Right lobe of liver (tissue), 4 donors: ENCODE results near the gene CCDC28A.

ENCODE experiments used
- CTCF ChIP-seq, 4 donors: fragments of 200-600 bp in 3 of 4; fragments of 450-650 bp in 1 of 4; IDR thresholded peaks; one replicate each; pipeline versions ENCODE4 v1.5.1 to v1.8.0; 2016 to 2022; ENCODE audit warnings: antibody characterized with exemption in 4 of 4, mild to moderate bottlenecking in 2 of 4
- POLR2A ChIP-seq: fragments of 450-650 bp; IDR thresholded peaks from one replicate; pipeline ENCODE4 v1.6.1; 2017; ENCODE audit warnings: antibody characterized with exemption, mild to moderate bottlenecking
- donor health status: DM: no; HTN: no; CAD: no.
- donor health status: DM: no; HTN: no; CAD: no.
- donor health status: DM: no; HTN: yes; CAD: no.

- TF ChIP-seq POLR2A (no peak), CTCF (IDR thresholded peaks at IDR 0.05) (no peak)
Observed at GRCh38 chr6:138726757-138727097, 46.8 kb upstream of the CCDC28A start.
